GM12878 (cell line): Measurements from ENCODE around the gene HNRNPM. TPM values are rescaled to one million over a fixed set of nuclear protein-coding genes. Genes with fewer than 3 reads are reported as not detected.

Experiments used
- BRCA1 ChIP-seq: IDR thresholded peaks from 2 replicates; pipeline ENCODE4 v1.6.1; 2011; ENCODE audit warnings: low read depth, low read length, improper control_type of control experiment
- CBX3 ChIP-seq: fragments of 200-600 bp; sonication (generic); IDR thresholded peaks from 2 replicates; pipeline ENCODE4 v1.6.1; 2016; ENCODE audit warnings: low read depth, borderline replicate concordance
- CEBPB ChIP-seq, 2 experiments: fragments of 150-350 bp in 1 of 2; IDR thresholded peaks; 2 replicates each; pipeline ENCODE4 v1.6.1; 2012 to 2014; ENCODE audit warnings: low read depth in 2 of 2, low read length in 2 of 2, borderline replicate concordance in 1 of 2, inconsistent platforms in 1 of 2
- ELK1 ChIP-seq: IDR thresholded peaks from 2 replicates; pipeline ENCODE4 v1.6.1; 2012; ENCODE audit warnings: low read depth, low read length, improper control_type of control experiment
- ESRRA ChIP-seq: IDR thresholded peaks from 2 replicates; pipeline ENCODE4 v1.6.1; 2012; ENCODE audit warnings: mild to moderate bottlenecking, low read length, improper control_type of control experiment
- FOXK2 ChIP-seq: fragments of 450-650 bp; IDR thresholded peaks from 2 replicates; pipeline ENCODE4 v1.6.1; 2017; ENCODE audit warnings: mild to moderate bottlenecking, moderate library complexity
- MEF2B ChIP-seq: fragments of 450-650 bp; IDR thresholded peaks from 2 replicates; pipeline ENCODE4 v1.6.1; 2018; ENCODE audit warnings: mild to moderate bottlenecking, moderate library complexity; ENCODE audit not compliant: partially characterized antibody, poor library complexity, severe bottlenecking
- MYC ChIP-seq: IDR thresholded peaks from 2 replicates; pipeline ENCODE4 v1.6.1; 2011; ENCODE audit warnings: mild to moderate bottlenecking, low read length, moderate library complexity, inconsistent platforms; ENCODE audit not compliant: insufficient read depth, insufficient replicate concordance, insufficient read length, severe bottlenecking
- NFIC ChIP-seq: IDR thresholded peaks from 2 replicates; pipeline ENCODE4 v1.6.1; 2012; ENCODE audit warnings: low read depth, mild to moderate bottlenecking, inconsistent platforms, low read length, moderate library complexity
- NFXL1 ChIP-seq: fragments of 450-650 bp; IDR thresholded peaks from 2 replicates; pipeline ENCODE4 v1.6.1; 2017; ENCODE audit warnings: antibody characterized with exemption, mild to moderate bottlenecking, borderline replicate concordance
- NRF1 ChIP-seq: conservative IDR thresholded peaks from 2 replicates; pipeline ENCODE4 v1.6.1; 2011; ENCODE audit warnings: mild to moderate bottlenecking, low read depth, low read length, improper control_type of control experiment
- POU2F2 ChIP-seq: IDR thresholded peaks from 3 replicates; pipeline ENCODE4 v1.6.1; 2011; ENCODE audit warnings: low read depth, mild to moderate bottlenecking, low read length, borderline replicate concordance
- RAD51 ChIP-seq: fragments of 450-650 bp; IDR thresholded peaks from 2 replicates; pipeline ENCODE4 v1.6.1; 2016; ENCODE audit warnings: moderate library complexity, mild to moderate bottlenecking, inconsistent platforms
- TCF12 ChIP-seq: IDR thresholded peaks from 2 replicates; pipeline ENCODE4 v1.6.1; 2011; ENCODE audit warnings: low read depth, mild to moderate bottlenecking, low read length
- TCF3 ChIP-seq: IDR thresholded peaks from 2 replicates; pipeline ENCODE4 v1.6.1; 2012; ENCODE audit warnings: low read depth, mild to moderate bottlenecking, low read length, borderline replicate concordance; ENCODE audit not compliant: insufficient read depth
- ZNF274 ChIP-seq: IDR thresholded peaks from one replicate; pipeline ENCODE4 v1.8.0; 2011; ENCODE audit not compliant: insufficient read length, insufficient read depth
- polyA plus RNA-seq, 11 experiments: library from polyadenylated mRNA; depleted of rRNA in 4 of 11; unstranded in 6 of 11; stranded (reverse) in 5 of 11; fragments of >200 nt; fragmentation: Nextera tagmentation in 4 of 11; fragmentation: Illumina TruSeq in 1 of 11; extraction: Ambion mirVana in 4 of 11; extraction: Trizol in 1 of 11; gene quantifications; 1 replicate in 1 of 11; 2 replicates in 10 of 11; pipeline versions ENCODE4 v1.2.1 to v1.2.3, GENCODE V29; 2011 to 2016; ENCODE audit warnings: inconsistent platforms in 2 of 11, missing spikeins in 2 of 11, low read depth in 1 of 11
- total RNA-seq, 4 experiments: library from RNA; depleted of rRNA in 3 of 4; stranded (reverse); fragments of >200 nt in 3 of 4; fragmentation: Illumina TruSeq in 1 of 4; extraction: Trizol in 1 of 4; gene quantifications; 2 replicates each; pipeline versions ENCODE4 v1.2.1 to v1.2.3, GENCODE V29; 2013 to 2021
- TF ChIP-seq, protein P1 (sequence below): fragments of 450-650 bp; IDR thresholded peaks from 2 replicates; pipeline ENCODE4 v1.6.1; 2017; ENCODE audit warnings: mild to moderate bottlenecking, moderate library complexity
- TF ChIP-seq, protein P2 (sequence below): IDR thresholded peaks from 2 replicates; pipeline ENCODE4 v1.6.1; 2012; ENCODE audit warnings: mild to moderate bottlenecking, low read depth, low read length
- TF ChIP-seq, protein P3 (sequence below): IDR thresholded peaks from 2 replicates; pipeline ENCODE4 v1.6.1; 2012; ENCODE audit warnings: low read length, inconsistent platforms

HNRNPM gene
- total and polyA plus RNA-seq, 10 of the 15 experiments (the other 5 are each of a cell fraction or from before 2014, with no cell fraction given), result 14.3 to 415 (median 198) TPM

DNA sequence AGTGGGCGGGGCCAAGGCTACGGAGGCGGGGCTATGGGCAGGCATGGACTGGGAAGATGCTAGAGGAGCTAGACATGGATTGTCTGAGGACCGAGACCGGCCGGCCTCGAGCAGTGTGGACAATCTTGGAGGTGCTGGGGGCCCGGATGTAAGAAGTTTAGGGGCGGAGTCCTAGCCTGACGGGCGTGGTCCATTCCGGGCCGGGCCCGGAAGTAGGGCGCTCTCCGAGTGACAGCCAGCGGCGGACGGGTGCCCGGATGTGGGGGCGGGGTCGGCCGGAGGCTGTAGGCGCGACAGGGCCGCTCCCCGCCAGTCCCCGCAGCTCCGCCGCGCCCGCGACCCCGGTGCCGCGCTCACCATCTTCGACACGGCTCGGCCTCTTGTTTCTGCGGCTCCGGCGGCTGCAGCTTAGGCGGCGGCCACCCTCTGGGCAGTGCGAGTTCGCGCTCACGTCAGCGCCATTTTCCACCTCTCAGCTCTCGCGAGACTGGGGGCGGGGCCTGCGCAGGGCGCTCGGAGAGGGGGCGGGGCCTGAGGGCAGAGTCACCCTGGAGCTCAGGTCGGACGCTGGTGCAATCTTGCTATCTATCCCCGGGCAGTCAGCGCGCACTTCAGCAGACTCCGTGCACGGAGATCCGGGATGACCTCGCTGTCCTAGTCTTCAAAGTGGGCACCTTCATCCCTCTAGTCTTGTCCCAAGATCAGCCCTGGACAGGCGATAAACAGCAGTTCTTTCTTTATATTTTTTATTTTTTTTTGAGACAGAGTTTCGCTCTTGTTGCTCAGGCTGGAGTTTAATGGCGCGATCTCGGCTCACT, 69.1 kb downstream of the HNRNPM start, which contains the start of gene ZNF414 (continued):
- TF ChIP-seq, protein P1, sequence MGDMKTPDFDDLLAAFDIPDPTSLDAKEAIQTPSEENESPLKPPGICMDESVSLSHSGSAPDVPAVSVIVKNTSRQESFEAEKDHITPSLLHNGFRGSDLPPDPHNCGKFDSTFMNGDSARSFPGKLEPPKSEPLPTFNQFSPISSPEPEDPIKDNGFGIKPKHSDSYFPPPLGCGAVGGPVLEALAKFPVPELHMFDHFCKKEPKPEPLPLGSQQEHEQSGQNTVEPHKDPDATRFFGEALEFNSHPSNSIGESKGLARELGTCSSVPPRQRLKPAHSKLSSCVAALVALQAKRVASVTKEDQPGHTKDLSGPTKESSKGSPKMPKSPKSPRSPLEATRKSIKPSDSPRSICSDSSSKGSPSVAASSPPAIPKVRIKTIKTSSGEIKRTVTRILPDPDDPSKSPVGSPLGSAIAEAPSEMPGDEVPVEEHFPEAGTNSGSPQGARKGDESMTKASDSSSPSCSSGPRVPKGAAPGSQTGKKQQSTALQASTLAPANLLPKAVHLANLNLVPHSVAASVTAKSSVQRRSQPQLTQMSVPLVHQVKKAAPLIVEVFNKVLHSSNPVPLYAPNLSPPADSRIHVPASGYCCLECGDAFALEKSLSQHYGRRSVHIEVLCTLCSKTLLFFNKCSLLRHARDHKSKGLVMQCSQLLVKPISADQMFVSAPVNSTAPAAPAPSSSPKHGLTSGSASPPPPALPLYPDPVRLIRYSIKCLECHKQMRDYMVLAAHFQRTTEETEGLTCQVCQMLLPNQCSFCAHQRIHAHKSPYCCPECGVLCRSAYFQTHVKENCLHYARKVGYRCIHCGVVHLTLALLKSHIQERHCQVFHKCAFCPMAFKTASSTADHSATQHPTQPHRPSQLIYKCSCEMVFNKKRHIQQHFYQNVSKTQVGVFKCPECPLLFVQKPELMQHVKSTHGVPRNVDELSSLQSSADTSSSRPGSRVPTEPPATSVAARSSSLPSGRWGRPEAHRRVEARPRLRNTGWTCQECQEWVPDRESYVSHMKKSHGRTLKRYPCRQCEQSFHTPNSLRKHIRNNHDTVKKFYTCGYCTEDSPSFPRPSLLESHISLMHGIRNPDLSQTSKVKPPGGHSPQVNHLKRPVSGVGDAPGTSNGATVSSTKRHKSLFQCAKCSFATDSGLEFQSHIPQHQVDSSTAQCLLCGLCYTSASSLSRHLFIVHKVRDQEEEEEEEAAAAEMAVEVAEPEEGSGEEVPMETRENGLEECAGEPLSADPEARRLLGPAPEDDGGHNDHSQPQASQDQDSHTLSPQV, result 0 out of 2 replicates have a peak, but pooled peaks have one; percentile 26
- peak; percentile 35; the same call in 1 of the 2 replicates for TF ChIP-seq NRF1
- TF ChIP-seq, protein P2, sequence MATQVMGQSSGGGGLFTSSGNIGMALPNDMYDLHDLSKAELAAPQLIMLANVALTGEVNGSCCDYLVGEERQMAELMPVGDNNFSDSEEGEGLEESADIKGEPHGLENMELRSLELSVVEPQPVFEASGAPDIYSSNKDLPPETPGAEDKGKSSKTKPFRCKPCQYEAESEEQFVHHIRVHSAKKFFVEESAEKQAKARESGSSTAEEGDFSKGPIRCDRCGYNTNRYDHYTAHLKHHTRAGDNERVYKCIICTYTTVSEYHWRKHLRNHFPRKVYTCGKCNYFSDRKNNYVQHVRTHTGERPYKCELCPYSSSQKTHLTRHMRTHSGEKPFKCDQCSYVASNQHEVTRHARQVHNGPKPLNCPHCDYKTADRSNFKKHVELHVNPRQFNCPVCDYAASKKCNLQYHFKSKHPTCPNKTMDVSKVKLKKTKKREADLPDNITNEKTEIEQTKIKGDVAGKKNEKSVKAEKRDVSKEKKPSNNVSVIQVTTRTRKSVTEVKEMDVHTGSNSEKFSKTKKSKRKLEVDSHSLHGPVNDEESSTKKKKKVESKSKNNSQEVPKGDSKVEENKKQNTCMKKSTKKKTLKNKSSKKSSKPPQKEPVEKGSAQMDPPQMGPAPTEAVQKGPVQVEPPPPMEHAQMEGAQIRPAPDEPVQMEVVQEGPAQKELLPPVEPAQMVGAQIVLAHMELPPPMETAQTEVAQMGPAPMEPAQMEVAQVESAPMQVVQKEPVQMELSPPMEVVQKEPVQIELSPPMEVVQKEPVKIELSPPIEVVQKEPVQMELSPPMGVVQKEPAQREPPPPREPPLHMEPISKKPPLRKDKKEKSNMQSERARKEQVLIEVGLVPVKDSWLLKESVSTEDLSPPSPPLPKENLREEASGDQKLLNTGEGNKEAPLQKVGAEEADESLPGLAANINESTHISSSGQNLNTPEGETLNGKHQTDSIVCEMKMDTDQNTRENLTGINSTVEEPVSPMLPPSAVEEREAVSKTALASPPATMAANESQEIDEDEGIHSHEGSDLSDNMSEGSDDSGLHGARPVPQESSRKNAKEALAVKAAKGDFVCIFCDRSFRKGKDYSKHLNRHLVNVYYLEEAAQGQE, result no peak
- TF ChIP-seq, protein P3, sequence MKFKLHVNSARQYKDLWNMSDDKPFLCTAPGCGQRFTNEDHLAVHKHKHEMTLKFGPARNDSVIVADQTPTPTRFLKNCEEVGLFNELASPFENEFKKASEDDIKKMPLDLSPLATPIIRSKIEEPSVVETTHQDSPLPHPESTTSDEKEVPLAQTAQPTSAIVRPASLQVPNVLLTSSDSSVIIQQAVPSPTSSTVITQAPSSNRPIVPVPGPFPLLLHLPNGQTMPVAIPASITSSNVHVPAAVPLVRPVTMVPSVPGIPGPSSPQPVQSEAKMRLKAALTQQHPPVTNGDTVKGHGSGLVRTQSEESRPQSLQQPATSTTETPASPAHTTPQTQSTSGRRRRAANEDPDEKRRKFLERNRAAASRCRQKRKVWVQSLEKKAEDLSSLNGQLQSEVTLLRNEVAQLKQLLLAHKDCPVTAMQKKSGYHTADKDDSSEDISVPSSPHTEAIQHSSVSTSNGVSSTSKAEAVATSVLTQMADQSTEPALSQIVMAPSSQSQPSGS, result no peak
- no peak for TF ChIP-seq MYC
- TF ChIP-seq POU2F2, result peak; percentile 61; the same call in 2 of the 3 replicates
- no peak for TF ChIP-seq RAD51
- no peak for TF ChIP-seq NFXL1
- no peak for TF ChIP-seq TCF12
- TF ChIP-seq BRCA1, result peak; percentile 88
- TF ChIP-seq FOXK2, result no peak
- TF ChIP-seq ZNF274, result no peak
- TF ChIP-seq ESRRA, result no peak
- TF ChIP-seq TCF3, result no peak
- TF ChIP-seq ELK1, result peak; percentile 78
- TF ChIP-seq CEBPB (IDR thresholded peaks at IDR 0.05; ENCODE audit: borderline replicate concordance in 1 of 2, low read depth in 2 of 2, low read length in 2 of 2), result no peak
- no peak for TF ChIP-seq NFIC
- TF ChIP-seq MEF2B, result no peak
- no peak for TF ChIP-seq CBX3
